Lower leg skin (tissue), 4 donors: ENCODE measurements around the gene CXCL5. TPM values are rescaled to one million over a fixed set of nuclear protein-coding genes. Genes with fewer than 3 reads are reported as not detected.
"Not testable (repeated sequence)": the region's sequence is repeated elsewhere in the genome, so short reads cannot be mapped to it uniquely, and the experiment has no call there.

ENCODE experiments used
- DNase-seq, 2 donors: peaks; one replicate each; pipeline ENCODE4 v3.0.0-alpha.2; 2019; ENCODE audit warnings: low spot score in 2 of 2
- H3K4me3 ChIP-seq: fragments of 200-600 bp; sonication (generic); 2 replicates; pipeline ENCODE4 v1.5.1; 2017; ENCODE audit warnings: mild to moderate bottlenecking, low read depth; ENCODE audit not compliant: poor library complexity, severe bottlenecking
- CTCF ChIP-seq, 3 donors: fragments of 450-650 bp; IDR thresholded peaks; one replicate each; pipeline ENCODE4 v1.5.1; 2016; ENCODE audit warnings: antibody characterized with exemption in 3 of 3, mild to moderate bottlenecking in 3 of 3, moderate library complexity in 2 of 3
- POLR2A ChIP-seq, 2 donors: fragments of 450-650 bp; IDR thresholded peaks; one replicate each; pipeline ENCODE4 v1.6.1; 2016 to 2017; ENCODE audit warnings: antibody characterized with exemption in 2 of 2, mild to moderate bottlenecking in 1 of 2, moderate library complexity in 1 of 2
- WGBS, 2 donors: methylation state at CpG; one replicate each; pipeline ENCODE4 v1.1.5; 2018; 5-methylcytosine and 5-hydroxymethylcytosine counted together
- intact Hi-C: fragments of 100-400 bp; cut with DNase I; formaldehyde crosslinking; loops from one replicate; pipeline ENCODE4 v1.15.0; 2023; ENCODE audit warnings: low total_unique reads
- total RNA-seq, 4 donors: library from RNA; depleted of rRNA; stranded (reverse); fragments of >200 nt; gene quantifications; one replicate each; pipeline ENCODE4 v1.1.0, GENCODE V29; 2016

CXCL5 gene
- total RNA-seq, 4 donors from 2014 or later = not detected

DNA sequence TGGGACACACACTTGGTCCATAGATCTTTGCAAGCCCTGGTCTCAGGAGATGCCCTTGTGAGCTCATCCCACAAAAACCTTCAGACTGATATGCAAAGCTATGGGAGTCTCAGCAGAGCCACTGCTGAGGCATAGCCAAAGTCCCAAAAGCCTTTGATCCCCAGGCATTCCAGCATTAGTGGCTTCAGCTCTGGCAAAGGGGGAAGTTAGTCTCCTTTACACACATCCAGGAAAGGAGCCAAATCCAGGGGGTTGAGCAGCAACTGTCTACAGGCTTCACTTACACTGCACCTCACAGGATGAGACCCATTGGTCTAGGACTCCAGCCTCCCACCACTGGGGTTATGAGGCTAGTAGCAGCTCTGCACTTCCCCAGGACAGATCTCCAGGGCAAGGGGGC lies 30.6 kb downstream of the CXCL5 start:
- TF ChIP-seq POLR2A (IDR thresholded peaks at IDR 0.05) (no peak), CTCF (IDR thresholded peaks at IDR 0.05) (no peak)
- intact Hi-C loops = no loop called here
- DNase-seq = no peak
- H3K4me3 ChIP-seq = no peak overlapping the region

- WGBS, 2 donors = 43 to 55% methylated on average over 7 of the region's 7 CpGs
- TF ChIP-seq POLR2A (IDR thresholded peaks at IDR 0.05) = no peak
- no peak for TF ChIP-seq CTCF (IDR thresholded peaks at IDR 0.05)
- no peak for DNase-seq
- H3K4me3 ChIP-seq = no peak overlapping the region
- intact Hi-C loops = no loop called here
Observed at GRCh38 chr4:73964862-73965611, 33.4 kb downstream of the CXCL5 start.

DNA sequence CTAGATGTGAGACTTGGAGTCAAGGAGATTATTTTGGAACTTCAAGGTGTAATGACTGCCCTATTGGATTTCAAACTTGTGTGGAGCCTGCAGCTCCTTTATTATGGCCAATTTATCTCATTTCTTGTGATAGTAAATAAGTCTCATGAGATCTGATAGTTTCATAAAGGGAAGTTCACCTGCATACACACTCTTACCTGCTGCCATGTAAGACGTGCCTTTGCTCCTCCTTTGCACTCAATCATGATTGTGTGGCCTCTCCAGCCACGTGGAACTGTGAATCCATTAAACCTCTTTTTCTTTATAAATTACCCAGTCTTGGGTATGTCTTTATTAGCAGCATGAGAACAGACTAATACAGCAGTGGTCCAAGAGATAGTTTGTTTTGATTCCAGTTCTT lies 35.8 kb downstream of the CXCL5 start:
- TF ChIP-seq POLR2A (IDR thresholded peaks at IDR 0.05) (no peak), CTCF (IDR thresholded peaks at IDR 0.05) (no peak)
- 61 to 85% methylated on average over 2 of the region's 2 CpGs for WGBS, 2 donors
- no peak for DNase-seq
- no peak overlapping the region for H3K4me3 ChIP-seq
- intact Hi-C loops = no loop called here

- 91 to 100% methylated on average over 1 of the region's 1 CpG for WGBS, 2 donors
- DNase-seq, intact Hi-C loops, H3K4me3 ChIP-seq: not testable (repeated sequence)
Observed at GRCh38 chr4:73959041-73959440, 39.4 kb downstream of the CXCL5 start.

DNA sequence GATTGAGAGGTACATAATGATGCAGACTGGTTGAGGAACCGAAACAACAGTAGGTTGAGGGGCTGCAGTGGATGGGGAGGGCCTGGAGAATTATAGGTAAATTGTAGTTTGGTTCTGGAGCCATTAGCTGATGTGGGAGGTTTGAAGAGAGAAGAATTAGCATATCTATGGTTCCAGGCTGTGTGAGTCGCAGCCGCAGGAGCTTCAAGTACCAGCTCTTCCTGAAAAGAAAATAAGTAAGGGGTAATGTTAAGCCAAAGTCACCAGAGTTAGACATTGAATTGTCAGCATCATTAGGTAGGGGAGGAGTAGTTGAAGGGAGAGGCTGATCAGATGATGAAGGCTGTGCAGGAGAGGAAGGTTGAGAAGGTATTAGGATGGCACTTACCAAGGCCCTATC lies 46.1 kb downstream of the CXCL5 start:
- H3K4me3 ChIP-seq = no peak overlapping the region
- TF ChIP-seq POLR2A (IDR thresholded peaks at IDR 0.05) (no peak), CTCF (IDR thresholded peaks at IDR 0.05) (no peak)
- intact Hi-C loops = no loop called here
- no peak for DNase-seq
- 88 to 91% methylated on average over 3 of the region's 3 CpGs for WGBS, 2 donors

GRCh38 chr4:73950376-73950920 lies 48.0 kb downstream of the CXCL5 start:
- WGBS, 2 donors = 52 to 60% methylated on average over 8 of the region's 8 CpGs
- DNase-seq, H3K4me3 ChIP-seq, intact Hi-C loops: not testable (repeated sequence)
